ENCODE measurements around the gene MYMX. TPM values are rescaled to one million over a fixed set of nuclear protein-coding genes. Genes with fewer than 3 reads are reported as not detected.

MYMX gene
- total RNA-seq, 3 donors from 2014 or later = 0.39 TPM; not detected in 2

DNA sequence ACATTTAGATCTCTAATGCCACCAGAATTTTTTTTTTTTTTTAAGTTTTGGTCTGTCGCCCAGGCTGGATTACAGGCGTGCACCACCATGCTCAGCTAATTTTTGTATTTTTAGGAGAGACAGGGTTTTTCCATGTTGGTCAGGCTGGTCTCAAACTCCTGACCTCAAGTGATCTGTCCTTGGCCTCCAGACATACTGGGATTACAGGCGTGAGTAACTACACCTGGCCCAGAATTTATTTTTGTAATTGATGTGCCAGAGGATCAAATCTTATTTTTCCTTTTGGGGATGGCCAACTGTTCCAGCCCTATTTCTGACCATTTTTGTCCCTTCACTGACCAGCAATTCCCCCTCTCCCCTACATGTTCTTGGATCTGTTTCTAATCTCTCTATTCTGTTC lies 18.0 kb upstream of the MYMX start:
- Histone ChIP-seq H3K4me3 (no peak overlapping the region), H3K4me1 (ENCODE audit: low read depth) (no peaks in the 10 kb centered on the region), H3K36me3 (ENCODE audit: low read depth) (no peaks in the 10 kb centered on the region), H3K9me3 (no peaks in the 10 kb centered on the region)
- ATAC-seq = no peak
- DNase-seq = no peak
- TF ChIP-seq, protein P1, sequence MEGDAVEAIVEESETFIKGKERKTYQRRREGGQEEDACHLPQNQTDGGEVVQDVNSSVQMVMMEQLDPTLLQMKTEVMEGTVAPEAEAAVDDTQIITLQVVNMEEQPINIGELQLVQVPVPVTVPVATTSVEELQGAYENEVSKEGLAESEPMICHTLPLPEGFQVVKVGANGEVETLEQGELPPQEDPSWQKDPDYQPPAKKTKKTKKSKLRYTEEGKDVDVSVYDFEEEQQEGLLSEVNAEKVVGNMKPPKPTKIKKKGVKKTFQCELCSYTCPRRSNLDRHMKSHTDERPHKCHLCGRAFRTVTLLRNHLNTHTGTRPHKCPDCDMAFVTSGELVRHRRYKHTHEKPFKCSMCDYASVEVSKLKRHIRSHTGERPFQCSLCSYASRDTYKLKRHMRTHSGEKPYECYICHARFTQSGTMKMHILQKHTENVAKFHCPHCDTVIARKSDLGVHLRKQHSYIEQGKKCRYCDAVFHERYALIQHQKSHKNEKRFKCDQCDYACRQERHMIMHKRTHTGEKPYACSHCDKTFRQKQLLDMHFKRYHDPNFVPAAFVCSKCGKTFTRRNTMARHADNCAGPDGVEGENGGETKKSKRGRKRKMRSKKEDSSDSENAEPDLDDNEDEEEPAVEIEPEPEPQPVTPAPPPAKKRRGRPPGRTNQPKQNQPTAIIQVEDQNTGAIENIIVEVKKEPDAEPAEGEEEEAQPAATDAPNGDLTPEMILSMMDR (IDR thresholded peaks at IDR 0.05) = no peak
- intact Hi-C loops (cut with DNase I, micrococcal nuclease) = no loop called here

DNA sequence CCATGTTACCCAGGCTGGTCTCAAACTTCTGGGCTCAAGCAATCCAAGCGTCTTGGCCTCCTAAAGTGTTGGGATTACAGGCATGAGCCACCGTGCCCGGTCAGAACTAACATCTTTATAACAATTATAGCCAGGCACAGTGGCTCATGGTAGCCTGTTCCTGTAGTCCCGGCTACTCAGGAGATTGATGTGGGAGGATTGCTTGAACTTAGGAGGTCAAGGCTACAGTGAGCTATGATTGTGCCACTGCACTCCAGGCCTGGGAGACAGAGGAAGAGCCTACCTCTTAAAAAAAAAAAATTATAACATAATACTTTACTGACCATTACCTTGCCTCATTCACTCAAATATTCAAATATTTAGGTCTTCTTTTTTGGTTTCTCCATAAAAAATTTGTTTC lies 16.8 kb upstream of the MYMX start:
- no peaks in the 10 kb centered on the region for H3K36me3 ChIP-seq (ENCODE audit: low read depth)
- TF ChIP-seq, protein P1 (IDR thresholded peaks at IDR 0.05) = no peak
- no peak for ATAC-seq
- no peak overlapping the region for H3K4me3 ChIP-seq
- H3K4me1 ChIP-seq (ENCODE audit: low read depth) = no peaks in the 10 kb centered on the region
- H3K9me3 ChIP-seq = no peaks in the 10 kb centered on the region
- intact Hi-C loops (cut with DNase I, micrococcal nuclease) = no loop called here
- DNase-seq = no peak

DNA sequence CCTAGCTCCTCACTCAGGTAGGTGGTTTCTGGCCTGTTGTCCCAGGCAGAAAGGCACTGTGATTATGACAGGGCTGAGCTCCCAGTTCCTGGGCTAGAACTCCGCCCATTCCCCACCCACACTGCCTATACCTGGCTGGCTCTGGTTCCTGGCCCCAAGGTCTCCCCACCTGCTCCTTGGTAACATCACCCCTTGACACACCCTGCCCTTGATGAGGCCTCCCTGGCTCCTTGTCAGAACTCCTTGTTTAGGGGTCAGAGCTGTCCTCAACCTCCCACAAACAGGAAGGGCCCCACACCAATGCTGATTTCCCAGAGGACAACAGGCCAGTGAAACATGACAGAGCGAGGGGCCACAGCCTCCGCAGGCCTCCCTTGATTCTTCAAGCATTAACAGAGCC lies 15.5 kb upstream of the MYMX start:
- peak; percentile 89 for ATAC-seq
- DNase-seq = peak; percentile 71 to 83 (median 74)
- Histone ChIP-seq H3K36me3 (ENCODE audit: low read depth) (no peaks in the 10 kb centered on the region), H3K4me1 (ENCODE audit: low read depth) (no peaks in the 10 kb centered on the region), H3K4me3 (no peak overlapping the region), H3K9me3 (no peaks in the 10 kb centered on the region)
- intact Hi-C loops (cut with DNase I, micrococcal nuclease) = no loop called here
- TF ChIP-seq, protein P1 (IDR thresholded peaks at IDR 0.05) = no peak

DNA sequence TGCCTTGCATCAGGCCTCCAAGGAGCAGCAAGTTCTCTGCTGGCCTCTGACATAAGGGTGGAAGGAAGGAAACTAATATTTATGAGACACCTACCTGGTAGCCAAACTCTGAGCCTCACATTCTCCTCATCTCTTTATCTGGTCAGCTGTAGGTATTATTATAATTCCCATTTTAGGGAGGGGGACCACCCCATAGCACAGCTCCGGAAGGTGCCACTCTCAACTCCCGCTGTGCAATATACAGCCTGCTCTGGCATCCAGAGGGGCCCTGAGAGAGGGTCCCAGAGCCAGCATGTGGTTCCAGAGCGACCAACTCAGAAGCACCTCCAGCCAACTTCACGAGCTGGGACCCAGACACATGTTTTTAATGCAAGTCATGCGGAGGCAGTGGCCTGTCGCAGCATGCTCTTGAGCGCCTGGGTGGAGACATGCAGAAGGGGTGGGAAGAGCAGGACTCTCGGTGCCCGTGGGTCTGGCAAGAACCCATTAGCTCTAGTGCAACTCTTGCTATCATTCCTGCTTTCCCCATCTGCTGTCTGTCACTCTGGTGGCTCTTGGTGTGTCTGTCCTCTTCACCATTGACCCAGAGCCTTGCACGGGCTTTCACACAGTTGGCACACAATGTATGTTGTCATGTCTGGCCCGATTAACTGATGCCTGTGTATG lies 15.0 kb upstream of the MYMX start:
- TF ChIP-seq, protein P1 (IDR thresholded peaks at IDR 0.05) = no peak
- Histone ChIP-seq H3K36me3 (ENCODE audit: low read depth) (no peaks in the 10 kb centered on the region), H3K4me3 (no peak overlapping the region), H3K4me1 (ENCODE audit: low read depth) (no peaks in the 10 kb centered on the region), H3K9me3 (no peaks in the 10 kb centered on the region)
- ATAC-seq = no peak
- DNase-seq = no peak
- intact Hi-C loops (cut with DNase I, micrococcal nuclease) = no loop called here

DNA sequence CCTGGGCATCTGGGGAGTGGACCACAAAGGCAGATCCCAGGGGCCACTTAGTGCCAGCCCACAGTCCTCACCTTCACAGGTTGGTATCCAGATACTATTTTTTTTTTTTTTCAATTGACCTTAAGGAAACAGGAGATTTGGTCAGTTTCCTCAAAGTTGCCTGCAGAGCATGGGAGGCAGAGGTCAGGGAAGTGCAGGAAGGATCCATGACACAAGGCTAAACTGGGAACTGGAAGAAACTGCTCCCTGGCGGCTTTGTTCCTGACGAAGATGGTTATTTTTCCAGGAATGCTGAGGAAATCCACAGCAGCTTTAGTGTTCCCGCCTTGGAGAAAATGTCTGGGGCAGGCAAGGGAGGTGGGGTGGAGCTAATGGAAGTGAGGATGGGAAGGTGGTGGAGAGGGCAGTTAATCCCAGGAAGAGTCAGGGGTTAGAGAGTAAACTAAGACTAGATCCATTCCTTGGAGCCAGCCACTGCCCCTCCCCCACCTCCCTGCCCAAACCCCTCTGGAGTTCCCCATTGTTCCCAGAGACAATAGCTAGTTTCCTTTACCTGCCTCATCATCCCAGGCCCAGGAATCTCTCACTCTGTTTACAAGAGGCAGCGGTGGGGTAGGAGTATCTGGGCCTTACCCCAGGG lies 14.3 kb upstream of the MYMX start:
- TF ChIP-seq, protein P1 (IDR thresholded peaks at IDR 0.05) = no peak
- intact Hi-C loops (cut with DNase I, micrococcal nuclease) = no loop called here
- ATAC-seq = no peak
- Histone ChIP-seq H3K9me3 (no peaks in the 10 kb centered on the region), H3K36me3 (ENCODE audit: low read depth) (no peaks in the 10 kb centered on the region), H3K4me3 (no peak overlapping the region), H3K4me1 (ENCODE audit: low read depth) (no peaks in the 10 kb centered on the region)
- DNase-seq = no peak

All from mucosa of descending colon (tissue), 3 donors.